Measurements from ENCODE around the gene MYH15. TPM values are rescaled to one million over a fixed set of nuclear protein-coding genes. Genes with fewer than 3 reads are reported as not detected.

MYH15 gene
- total RNA-seq, 1 experiment from 2014 or later, result 1.7 TPM

- peak; percentile 96 for DNase-seq (ENCODE audit: low spot score)
These were observed 38.3 kb downstream of the MYH15 start for GRCh38 chr3:108472001-108472591.

- no peak for DNase-seq (ENCODE audit: low spot score)
These were observed 39.0 kb downstream of the MYH15 start for GRCh38 chr3:108471426-108471825.

- no peak for DNase-seq (ENCODE audit: low spot score)
These were observed 41.3 kb downstream of the MYH15 start for GRCh38 chr3:108469126-108469525.

GRCh38 chr3:108468577-108468976, 41.8 kb downstream of the MYH15 start:
- no peak for DNase-seq (ENCODE audit: low spot score)

- DNase-seq (ENCODE audit: low spot score), result no peak
These were observed 47.5 kb downstream of the MYH15 start for GRCh38 chr3:108462899-108463298.

- no peak for DNase-seq (ENCODE audit: low spot score)
These were observed 48.7 kb downstream of the MYH15 start for GRCh38 chr3:108461661-108462111.

DNA sequence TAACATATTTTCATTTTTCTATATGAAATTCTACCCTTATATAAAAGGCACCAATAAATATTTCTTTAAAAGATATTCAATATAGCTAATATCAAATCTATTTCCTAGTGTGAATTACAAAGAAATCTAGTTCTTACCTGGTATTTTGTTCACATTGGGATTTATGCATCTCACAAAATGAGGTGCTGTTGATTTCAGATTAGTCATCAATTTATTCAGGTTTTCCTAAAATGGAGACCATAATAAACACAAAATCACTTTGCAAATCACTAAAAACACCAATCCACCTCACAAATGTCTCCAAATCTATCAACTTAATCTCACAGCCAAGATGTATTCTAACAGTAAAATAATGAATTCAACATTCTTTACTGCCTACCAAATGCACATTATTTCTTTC, 51.2 kb downstream of the MYH15 start:
- no peak for DNase-seq (ENCODE audit: low spot score)

DNA sequence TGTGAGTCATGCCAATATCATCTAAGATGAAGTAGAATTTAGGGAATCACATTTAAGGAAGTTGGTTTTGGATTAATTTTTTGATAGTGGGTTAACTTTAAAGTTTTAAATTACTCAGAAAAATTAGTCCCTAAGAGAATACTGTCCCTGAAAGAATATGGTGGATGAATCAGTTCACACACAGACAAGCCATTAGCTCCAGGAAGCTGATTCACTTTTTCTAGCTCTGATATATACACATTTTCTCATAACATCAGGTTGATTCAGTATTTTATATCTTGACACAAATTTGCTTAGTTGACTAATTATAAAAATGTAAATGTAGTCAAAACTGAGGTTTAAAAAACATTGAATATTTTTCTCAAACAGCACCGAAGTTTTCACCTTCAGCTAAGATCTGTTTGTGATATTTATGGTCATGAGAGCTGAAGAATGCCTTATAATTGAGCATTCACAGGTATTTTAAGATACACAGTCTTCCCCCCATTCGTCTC, 55.1 kb downstream of the MYH15 start:
- DNase-seq (ENCODE audit: low spot score), result no peak

DNA sequence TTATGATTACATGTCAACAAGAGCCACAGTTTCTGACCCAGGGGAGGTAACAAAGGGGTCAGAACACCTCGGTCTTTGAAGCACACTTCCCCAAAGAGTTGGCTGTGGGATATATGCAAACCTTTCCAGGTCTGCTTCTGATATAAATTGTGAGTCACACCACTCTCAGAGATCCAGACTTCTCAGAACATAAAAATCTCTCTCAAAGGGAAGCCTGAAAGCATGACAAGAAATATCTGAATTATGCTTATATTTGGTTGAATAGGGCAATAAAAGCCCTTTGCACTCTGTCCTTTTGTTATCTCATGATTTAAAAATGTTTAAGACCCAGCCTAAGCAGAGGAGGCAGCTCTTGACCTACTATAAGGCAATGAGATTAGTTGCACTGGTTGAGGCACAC, 56.8 kb downstream of the MYH15 start:
- no peak for DNase-seq (ENCODE audit: low spot score)

DNA sequence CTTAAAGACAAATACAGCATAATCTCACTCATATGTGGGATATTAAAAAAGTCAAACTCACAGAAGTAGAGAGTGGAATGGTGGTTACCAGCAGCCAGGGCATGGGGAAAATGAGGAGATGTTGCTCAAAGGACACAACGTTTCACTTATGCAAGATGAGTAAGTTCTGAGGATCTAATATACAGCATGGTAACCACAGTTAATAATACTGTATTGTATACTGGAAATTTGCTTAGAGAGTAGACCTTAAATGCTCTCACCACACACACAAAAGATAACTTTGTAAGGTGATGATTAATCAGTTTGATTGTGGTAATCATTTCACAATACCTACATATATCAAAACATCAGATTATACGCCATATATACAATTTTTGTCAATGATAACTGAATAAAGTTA, 60.0 kb downstream of the MYH15 start:
- DNase-seq (ENCODE audit: low spot score), result no peak

GRCh38 chr3:108448593-108448992, 61.8 kb downstream of the MYH15 start:
- no peak for DNase-seq (ENCODE audit: low spot score)

- no peak for DNase-seq (ENCODE audit: low spot score)
These were observed 63.1 kb downstream of the MYH15 start for GRCh38 chr3:108447096-108447847.

DNA sequence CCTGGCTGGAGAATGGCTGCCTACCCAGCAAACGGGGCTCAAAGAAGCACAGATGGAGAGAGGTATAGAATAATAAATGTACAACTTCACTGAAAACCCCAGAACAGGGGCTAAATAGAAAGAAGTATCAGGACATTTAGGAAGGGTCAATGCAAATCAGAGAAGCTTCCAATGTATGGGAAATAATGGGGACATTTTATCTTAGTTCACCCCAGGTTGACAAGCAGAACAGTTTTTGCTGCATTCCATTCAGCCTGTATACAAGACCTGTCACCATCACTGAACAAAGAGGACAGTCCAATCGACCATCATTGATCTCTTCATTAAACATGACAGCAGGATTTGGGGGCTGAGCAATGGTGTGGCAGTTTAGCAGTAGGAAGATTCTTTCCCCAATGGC, 68.1 kb downstream of the MYH15 start:
- no peak for DNase-seq (ENCODE audit: low spot score)

GRCh38 chr3:108441518-108441917, 68.9 kb downstream of the MYH15 start:
- DNase-seq (ENCODE audit: low spot score), result no peak

- DNase-seq (ENCODE audit: low spot score), result no peak
These were observed 69.3 kb downstream of the MYH15 start for GRCh38 chr3:108441071-108441507.

- DNase-seq (ENCODE audit: low spot score), result no peak
These were observed 71.9 kb downstream of the MYH15 start for GRCh38 chr3:108438542-108438941.

- no peak for DNase-seq (ENCODE audit: low spot score)
These were observed 73.0 kb downstream of the MYH15 start for GRCh38 chr3:108437439-108437838.

- no peak for DNase-seq (ENCODE audit: low spot score)
These were observed 76.5 kb downstream of the MYH15 start for GRCh38 chr3:108433928-108434327.

- no peak for DNase-seq (ENCODE audit: low spot score)
These were observed 78.0 kb downstream of the MYH15 start for GRCh38 chr3:108432431-108432830.

DNA sequence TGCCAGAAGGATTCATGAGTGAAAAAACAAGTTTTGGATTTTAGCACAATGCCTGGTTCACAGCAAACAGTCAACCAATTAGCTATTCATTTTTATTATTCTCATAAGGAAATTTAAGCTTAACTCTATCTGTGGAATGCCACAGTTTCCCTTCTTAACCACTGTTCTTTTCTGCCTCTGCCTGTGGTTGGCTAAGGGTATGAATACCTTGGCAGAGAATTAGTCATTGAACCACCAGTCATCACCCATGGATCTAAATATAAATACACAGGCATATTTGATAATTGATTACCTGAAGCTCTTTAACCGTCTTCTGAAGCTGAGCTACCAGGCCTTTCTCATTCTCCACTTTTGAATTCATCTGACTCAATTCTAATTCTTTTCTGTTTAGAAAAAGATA, 79.9 kb downstream of the MYH15 start:
- no peak for DNase-seq (ENCODE audit: low spot score)

DNA sequence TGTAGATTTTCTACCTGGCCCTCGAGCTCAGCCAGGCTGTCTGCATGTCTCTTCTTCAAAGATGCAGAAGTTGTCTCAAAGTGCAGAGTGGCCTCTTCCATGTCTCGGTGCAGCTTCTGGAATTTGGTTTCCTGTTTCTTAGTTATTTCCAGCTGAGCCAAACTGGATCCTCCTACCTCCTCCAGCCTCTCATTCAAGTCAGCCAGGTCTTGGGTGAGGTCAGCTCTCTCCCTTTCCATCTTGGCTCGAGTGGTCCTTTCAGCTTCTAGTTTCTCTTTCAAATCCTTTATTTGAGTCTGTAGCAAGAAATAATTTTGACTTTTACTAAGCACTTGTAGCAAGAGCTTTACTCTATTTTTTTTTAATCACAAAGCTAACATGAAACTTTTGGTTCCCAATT, 81.8 kb downstream of the MYH15 start:
- no peak for DNase-seq (ENCODE audit: low spot score)

- DNase-seq (ENCODE audit: low spot score), result peak; percentile 25
These were observed 89.5 kb downstream of the MYH15 start for GRCh38 chr3:108420926-108421325.

DNA sequence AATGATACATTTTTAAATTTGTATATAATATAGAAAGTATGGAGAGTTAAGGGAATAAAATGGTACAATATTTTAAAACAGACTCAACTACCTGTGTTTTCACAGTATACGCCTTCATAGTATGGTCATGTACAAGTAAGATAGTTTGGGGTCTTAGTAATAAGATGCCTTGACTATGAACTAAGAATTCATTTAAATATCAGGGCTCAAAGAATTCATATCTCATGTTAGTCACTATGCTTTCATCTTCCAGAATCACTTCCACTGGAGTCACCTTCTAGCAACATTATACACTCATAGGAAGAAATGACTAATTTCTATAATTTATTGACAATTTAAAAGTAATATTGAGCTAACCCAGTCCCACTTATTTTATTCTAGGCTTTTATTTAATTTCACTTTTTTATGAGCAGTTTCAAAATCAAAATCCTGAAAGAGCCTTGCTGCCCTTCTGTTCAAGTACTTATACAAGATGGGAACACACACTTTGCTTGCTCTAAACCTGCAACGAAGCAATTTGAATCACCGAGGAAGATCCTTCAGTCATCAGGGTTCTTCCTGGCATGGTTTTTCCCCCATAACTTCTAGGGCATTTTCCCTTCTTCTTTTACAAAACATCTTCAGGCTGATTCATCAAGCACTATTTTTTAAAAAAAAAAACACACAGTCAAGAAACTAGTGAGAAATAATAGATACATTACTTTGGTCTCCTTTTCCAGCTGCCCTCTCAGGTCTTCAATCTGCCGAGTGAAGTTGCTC, 94.1 kb downstream of the MYH15 start:
- DNase-seq (ENCODE audit: low spot score), result no peak

All from A172 (cell line).